Lower leg skin (tissue), 3 donors: ENCODE results near the gene TNIP1.

Source experiments
- POLR2A ChIP-seq, 2 donors: fragments of 450-650 bp; IDR thresholded peaks; one replicate each; pipeline ENCODE4 v1.6.1; 2016 to 2017; ENCODE audit warnings: antibody characterized with exemption in 2 of 2, mild to moderate bottlenecking in 1 of 2, moderate library complexity in 1 of 2
- TF ChIP-seq, protein P1 (sequence below), 3 donors: fragments of 450-650 bp; IDR thresholded peaks; one replicate each; pipeline ENCODE4 v1.5.1; 2016; ENCODE audit warnings: antibody characterized with exemption in 3 of 3, mild to moderate bottlenecking in 3 of 3, moderate library complexity in 2 of 3

DNA sequence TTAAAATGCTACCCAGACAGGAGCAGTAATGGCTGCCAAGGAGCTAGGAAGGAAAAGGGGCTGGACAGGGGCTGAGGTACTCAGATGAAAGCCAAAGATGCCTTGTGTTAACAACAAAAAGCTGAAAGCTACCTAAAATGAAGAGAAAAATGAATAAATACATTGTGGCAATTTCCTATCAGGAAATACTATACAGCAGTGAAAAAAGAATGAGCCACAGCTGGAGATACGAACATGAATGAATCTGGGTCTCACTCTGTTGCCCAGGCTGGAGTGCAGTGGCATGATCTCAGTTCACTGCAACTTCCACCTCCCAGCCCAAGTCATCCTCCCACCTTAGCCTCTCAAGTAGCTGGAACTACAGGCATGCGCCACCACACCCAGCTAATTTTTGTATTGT lies 6.3 kb downstream of the TNIP1 start:
- TF ChIP-seq, protein P1, sequence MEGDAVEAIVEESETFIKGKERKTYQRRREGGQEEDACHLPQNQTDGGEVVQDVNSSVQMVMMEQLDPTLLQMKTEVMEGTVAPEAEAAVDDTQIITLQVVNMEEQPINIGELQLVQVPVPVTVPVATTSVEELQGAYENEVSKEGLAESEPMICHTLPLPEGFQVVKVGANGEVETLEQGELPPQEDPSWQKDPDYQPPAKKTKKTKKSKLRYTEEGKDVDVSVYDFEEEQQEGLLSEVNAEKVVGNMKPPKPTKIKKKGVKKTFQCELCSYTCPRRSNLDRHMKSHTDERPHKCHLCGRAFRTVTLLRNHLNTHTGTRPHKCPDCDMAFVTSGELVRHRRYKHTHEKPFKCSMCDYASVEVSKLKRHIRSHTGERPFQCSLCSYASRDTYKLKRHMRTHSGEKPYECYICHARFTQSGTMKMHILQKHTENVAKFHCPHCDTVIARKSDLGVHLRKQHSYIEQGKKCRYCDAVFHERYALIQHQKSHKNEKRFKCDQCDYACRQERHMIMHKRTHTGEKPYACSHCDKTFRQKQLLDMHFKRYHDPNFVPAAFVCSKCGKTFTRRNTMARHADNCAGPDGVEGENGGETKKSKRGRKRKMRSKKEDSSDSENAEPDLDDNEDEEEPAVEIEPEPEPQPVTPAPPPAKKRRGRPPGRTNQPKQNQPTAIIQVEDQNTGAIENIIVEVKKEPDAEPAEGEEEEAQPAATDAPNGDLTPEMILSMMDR (IDR thresholded peaks at IDR 0.05): no peak
- TF ChIP-seq POLR2A (IDR thresholded peaks at IDR 0.05): no peak
